Testis (tissue), 2 donors: ENCODE data around the gene GTF3C2.

Experiments used
- POLR2A ChIP-seq: fragments of 450-650 bp; IDR thresholded peaks from one replicate; pipeline ENCODE4 v1.6.1; 2017; ENCODE audit warnings: antibody characterized with exemption, mild to moderate bottlenecking, moderate library complexity
- TF ChIP-seq, protein P1 (sequence below), 3 experiments: fragments of 450-650 bp in 2 of 3; fragments of 200-600 bp in 1 of 3; sonication (generic) in 1 of 3; IDR thresholded peaks; one replicate each; pipeline ENCODE4 v1.5.1; 2016 to 2019; ENCODE audit warnings: antibody characterized with exemption in 3 of 3, mild to moderate bottlenecking in 2 of 3, moderate library complexity in 1 of 3

DNA sequence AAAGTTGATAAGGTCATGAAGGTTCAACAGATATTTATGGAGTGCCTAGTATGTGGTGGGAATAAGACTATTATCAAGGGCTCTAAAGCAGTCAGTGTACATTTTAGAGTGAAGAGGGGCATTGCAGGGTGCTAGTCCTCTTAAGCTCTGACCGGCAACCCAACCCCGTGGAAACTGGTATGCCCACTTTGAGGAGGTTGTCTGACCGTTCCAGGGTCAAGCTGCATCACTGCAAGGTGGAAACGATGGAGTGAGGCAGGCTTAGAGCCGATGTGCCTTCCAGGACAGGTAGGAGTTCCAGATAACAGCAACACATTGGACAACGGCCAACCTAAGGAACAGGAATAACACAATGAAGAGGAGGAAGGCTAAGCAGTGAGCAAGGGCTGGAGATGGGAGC, 46.9 kb downstream of the GTF3C2 start:
- TF ChIP-seq, protein P1, sequence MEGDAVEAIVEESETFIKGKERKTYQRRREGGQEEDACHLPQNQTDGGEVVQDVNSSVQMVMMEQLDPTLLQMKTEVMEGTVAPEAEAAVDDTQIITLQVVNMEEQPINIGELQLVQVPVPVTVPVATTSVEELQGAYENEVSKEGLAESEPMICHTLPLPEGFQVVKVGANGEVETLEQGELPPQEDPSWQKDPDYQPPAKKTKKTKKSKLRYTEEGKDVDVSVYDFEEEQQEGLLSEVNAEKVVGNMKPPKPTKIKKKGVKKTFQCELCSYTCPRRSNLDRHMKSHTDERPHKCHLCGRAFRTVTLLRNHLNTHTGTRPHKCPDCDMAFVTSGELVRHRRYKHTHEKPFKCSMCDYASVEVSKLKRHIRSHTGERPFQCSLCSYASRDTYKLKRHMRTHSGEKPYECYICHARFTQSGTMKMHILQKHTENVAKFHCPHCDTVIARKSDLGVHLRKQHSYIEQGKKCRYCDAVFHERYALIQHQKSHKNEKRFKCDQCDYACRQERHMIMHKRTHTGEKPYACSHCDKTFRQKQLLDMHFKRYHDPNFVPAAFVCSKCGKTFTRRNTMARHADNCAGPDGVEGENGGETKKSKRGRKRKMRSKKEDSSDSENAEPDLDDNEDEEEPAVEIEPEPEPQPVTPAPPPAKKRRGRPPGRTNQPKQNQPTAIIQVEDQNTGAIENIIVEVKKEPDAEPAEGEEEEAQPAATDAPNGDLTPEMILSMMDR (IDR thresholded peaks at IDR 0.05): no peak
- TF ChIP-seq POLR2A: no peak
